Neural cell (in vitro differentiated cells): ENCODE results near the gene MILR1.

Experiments
- EZH2 ChIP-seq: fragments of 200-600, 300-800 bp; shearing (Covaris generic), sonication (generic); IDR thresholded peaks from 2 replicates; pipeline ENCODE4 v1.6.1; 2014; ENCODE audit warnings: antibody characterized with exemption, low read length, borderline replicate concordance, mild to moderate bottlenecking; ENCODE audit not compliant: insufficient read depth, poor library complexity, severe bottlenecking
- POLR2AphosphoS5 ChIP-seq: IDR thresholded peaks from 2 replicates; pipeline ENCODE4 v1.6.1; 2012
- TF ChIP-seq, protein P1 (sequence below): fragments of 450-650 bp; IDR thresholded peaks from 2 replicates; pipeline ENCODE4 v1.5.1; 2014; ENCODE audit warnings: antibody characterized with exemption, mild to moderate bottlenecking, moderate library complexity; ENCODE audit not compliant: poor library complexity, severe bottlenecking

DNA sequence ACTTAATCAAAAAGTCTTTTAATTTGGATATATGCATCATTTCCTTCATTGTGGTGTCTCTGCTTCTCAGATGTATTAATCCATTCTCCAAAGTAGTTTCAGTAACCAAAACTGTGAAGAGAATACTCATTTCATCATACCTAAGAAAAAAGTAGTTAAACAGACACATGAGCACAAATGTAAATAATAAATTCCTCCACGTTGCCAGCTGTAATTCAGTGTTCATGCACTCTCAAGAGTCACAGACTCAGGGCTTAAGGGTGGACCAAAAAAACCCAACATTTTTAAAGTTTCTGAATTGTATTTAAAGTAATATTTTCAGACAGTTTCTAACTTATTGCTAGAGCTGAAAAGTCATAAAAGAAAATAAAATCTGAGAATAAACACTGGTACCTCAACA, 28.9 kb downstream of the MILR1 start:
- no peak for TF ChIP-seq EZH2
- TF ChIP-seq, protein P1, sequence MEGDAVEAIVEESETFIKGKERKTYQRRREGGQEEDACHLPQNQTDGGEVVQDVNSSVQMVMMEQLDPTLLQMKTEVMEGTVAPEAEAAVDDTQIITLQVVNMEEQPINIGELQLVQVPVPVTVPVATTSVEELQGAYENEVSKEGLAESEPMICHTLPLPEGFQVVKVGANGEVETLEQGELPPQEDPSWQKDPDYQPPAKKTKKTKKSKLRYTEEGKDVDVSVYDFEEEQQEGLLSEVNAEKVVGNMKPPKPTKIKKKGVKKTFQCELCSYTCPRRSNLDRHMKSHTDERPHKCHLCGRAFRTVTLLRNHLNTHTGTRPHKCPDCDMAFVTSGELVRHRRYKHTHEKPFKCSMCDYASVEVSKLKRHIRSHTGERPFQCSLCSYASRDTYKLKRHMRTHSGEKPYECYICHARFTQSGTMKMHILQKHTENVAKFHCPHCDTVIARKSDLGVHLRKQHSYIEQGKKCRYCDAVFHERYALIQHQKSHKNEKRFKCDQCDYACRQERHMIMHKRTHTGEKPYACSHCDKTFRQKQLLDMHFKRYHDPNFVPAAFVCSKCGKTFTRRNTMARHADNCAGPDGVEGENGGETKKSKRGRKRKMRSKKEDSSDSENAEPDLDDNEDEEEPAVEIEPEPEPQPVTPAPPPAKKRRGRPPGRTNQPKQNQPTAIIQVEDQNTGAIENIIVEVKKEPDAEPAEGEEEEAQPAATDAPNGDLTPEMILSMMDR, result no peak
- no peak for TF ChIP-seq POLR2AphosphoS5
